Activated effector memory CD4-positive, alpha-beta T cell treated with anti-CD3 and anti-CD28 coated beads, Interleukin-2, amount 50 U/mL, for 16 hours (primary cell): Measurements from ENCODE around the gene ENO4.
A peak's percentile ranks its signal among the peaks of the same experiment; 100 is the strongest.

Source experiments
- DNase-seq: peaks from one replicate; pipeline ENCODE4 v3.0.0-alpha.2; 2020

ENO4 gene

DNA sequence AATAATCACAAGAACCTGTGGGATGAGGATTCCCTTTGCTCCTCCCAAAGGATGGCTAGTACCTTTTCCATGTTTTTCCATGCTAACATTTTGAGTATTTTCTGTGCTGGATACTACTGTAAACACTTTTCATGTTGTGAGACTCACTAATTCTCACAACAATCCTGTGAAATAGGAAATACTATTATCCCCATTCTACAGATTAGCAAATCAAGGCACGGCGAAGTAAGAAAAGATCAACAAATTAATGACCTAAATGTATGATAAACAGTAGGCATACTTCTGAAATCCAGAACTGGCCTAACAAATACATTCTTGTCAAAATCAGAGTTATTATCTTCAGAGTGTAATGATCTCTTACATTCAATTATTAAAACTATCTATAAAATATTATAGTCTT lies 69.3 kb downstream of the ENO4 start:
- DNase-seq: no peak

DNA sequence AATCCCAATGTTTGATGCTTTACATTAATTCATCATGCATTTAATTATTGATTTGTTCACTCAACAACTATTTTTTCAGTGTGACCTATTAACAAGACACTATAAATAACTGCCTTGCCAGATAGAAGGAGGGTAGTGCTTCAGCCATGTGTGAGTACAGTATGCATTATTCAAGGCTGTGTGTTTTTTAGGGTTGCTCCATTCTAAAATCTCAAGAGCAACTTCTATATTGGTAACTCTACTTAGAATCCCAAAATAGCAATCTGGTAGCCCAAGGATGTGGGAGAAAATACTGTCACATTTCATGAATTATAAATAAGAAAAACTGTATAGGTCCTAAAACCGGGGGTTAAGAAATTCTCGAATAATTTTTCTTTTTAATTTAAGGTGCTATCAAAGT lies 69.9 kb downstream of the ENO4 start:
- no peak for DNase-seq

DNA sequence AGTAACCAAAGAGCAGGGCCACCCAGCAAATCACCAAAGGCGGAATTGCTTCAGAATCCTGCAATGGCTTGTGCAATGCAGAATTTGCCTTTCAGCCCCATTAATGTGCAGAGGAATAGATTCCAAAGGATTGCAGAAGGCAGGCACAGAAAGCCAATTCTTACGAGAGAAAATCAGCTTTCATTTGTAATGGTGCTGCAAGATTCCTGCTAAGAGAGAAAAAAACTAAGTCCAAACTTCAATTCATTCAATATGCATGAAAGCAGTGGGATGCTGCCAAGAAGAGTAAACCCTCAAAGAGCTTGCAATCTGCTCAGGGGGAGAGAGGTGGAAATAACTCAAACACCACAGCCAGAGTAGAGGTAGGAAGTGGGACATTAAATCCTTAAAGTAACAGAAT lies 70.4 kb downstream of the ENO4 start:
- DNase-seq: no peak

DNA sequence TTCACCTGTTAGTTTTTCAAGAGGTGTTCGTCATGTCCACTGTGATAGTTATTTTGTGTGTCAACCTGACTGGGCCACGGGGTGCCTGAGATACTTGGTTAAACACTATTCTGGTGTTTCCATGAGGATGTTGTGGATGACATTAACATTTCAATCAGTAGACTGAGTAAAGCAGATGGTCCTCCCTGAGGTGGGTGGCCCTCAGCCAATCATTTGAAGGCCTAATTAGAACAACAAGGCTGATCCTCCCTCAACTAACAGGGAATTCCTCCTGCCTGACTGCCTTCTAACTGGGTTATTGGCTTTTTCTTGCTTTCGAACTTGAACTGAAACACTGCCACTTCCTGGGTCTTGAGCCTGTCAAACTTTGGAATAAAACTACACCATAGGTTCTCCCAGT lies 75.8 kb downstream of the ENO4 start:
- DNase-seq: peak; percentile 48

DNA sequence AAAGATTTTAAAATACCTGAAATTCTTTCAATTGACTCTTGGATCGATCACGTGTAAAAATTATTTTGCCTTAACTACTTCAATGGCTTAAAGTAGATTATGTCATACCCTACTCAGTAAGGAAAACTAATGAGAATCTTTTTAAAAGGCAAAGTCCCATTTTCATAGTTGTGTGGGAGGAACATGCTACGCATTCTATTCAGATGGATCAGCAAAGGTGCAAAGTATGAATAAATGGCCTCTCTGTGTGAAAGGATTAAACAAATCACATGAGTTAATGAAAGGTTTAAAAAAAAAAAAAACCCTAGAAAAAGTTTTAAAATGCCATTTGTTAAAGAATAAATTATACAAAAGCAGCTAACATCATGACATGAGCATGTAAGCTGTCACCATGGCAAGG lies 77.1 kb downstream of the ENO4 start:
- no peak for DNase-seq

DNA sequence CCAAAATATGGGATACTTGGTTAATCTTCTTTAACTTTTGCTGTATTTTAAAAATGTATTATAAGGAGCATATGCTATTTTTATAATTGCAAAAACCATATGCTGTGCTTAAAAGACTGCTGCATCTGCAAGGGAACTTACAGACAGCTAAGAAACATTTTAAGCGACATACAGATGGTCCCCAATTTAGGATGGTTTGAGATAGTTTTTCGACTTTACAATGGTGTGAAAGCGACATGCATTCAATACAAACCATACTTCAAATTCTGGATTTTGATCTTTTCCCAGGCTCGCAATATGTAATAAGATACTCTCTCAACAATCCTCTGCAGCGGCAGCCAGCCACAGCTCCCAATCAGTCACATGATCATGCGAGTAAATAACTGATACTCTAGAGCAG lies 82.5 kb downstream of the ENO4 start:
- no peak for DNase-seq
